NCI-H748 (cell line): ENCODE data around the gene SH3RF3.
"Not testable (repeated sequence)": the region's sequence is repeated elsewhere in the genome, so short reads cannot be mapped to it uniquely, and the experiment has no call there.

Source experiments
- DNase-seq: peaks from one replicate; lab custom pipeline; 2025; ENCODE audit not compliant: unreplicated experiment; lab: John Stamatoyannopoulos, UW

The SH3RF3 gene

GRCh38 chr2:109531896-109532727, 403.1 kb downstream of the SH3RF3 start:
- no peak for DNase-seq

GRCh38 chr2:109532728-109533076, 403.7 kb downstream of the SH3RF3 start:
- no peak for DNase-seq

DNA sequence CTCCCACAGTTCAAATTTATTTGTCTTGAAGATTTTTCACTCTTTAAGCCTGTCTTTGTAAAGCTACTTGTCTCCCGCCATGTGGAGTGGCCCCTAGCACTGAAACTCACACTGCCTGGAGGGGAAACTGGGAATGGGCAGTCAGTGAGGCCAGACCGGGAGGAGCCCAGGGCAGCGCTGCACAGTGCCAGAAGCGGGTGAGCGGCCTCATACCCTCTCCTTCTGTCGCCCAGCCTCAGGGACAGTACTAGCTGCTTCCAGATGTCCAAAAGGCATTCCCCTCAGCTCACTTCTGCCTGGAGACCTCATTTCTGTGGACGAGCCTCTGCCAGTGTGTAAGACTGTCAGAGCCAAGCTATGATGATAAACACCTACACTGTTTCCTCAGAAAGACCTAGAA, 404.8 kb downstream of the SH3RF3 start:
- DNase-seq: no peak

DNA sequence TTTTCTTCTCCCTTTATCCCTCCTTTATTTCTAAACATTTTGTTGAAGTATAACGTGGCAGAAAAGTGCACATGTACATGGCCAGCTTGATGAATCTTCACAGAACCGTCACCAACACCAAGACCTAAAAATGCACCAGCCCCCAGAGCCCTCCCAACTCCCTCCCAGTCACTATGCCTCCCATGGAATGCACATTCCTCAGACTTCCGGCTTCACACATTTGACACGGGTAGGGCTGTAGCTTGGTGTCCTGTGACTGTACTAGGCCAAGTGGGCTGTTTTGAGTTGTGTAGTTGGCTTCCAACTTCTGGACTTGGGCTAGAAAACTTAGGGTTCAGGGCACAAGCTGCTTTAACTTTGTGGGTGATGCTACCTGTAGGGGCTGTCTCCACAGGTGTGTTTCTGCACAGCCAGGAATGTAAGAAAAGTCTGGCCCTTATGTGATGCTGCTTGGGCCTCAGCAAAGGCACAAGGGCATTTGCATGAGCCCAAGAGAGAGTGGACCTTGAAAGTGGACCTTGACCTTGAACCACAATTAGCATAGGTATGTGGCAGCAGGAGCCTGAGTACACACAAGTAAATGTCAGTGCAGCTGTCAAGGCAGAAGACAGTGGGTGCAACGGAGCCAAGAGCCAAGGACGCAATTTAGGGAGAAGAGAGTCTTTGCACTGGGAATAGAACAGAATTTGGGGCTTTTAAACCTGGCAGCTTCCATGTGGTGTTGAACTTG, 406.4 kb downstream of the SH3RF3 start:
- DNase-seq: no peak

- DNase-seq: not testable (repeated sequence)
These were observed 407.6 kb downstream of the SH3RF3 start for GRCh38 chr2:109536556-109536955.

- no peak for DNase-seq
These were observed 408.7 kb downstream of the SH3RF3 start for GRCh38 chr2:109537565-109538222.

DNA sequence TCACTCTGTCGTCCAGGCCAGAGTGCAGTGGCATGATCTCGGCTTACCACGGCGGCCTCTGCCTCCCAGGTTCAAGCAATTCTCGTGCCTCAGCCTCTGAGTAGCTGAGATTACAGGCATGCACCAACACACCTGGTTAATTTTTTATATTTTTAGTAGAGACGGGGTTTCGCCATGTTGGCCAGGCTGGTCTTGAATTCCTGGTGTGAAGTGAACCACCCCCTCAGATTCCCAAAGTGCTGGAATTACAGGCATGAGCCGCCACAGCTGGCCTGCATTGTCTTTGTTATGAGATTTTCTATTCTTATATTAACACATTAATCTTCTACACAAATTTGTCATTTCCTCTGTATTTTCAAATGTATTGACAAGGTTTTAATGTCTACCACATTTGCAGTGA, 409.5 kb downstream of the SH3RF3 start:
- DNase-seq: no peak

DNA sequence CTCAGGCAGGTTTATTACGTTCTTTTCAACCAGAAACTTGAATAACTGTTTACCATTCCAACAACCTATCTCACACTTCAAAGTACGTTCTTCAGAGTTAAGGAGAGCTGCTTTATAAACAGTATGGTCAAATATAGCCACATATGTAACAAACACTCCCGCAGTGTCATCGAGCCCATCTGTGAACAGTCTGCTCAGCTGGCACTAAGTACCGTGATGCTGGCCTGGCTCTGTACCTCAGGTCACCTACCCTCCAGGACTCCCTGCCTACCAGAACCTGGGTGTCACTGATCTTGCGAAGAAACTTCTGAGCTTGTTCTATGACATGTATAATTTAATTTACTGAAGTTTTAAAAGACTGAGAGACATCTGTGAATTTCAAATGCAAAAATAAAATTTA, 413.4 kb downstream of the SH3RF3 start:
- no peak for DNase-seq

GRCh38 chr2:109545828-109546713, 417.1 kb downstream of the SH3RF3 start:
- DNase-seq: peak; percentile 23

- DNase-seq: no peak
These were observed 418.3 kb downstream of the SH3RF3 start for GRCh38 chr2:109547280-109547679.

GRCh38 chr2:109549016-109549590, 420.1 kb downstream of the SH3RF3 start:
- DNase-seq: no peak
